ENCODE results near the gene KIF1B. TPM values are rescaled to one million over a fixed set of nuclear protein-coding genes. Genes with fewer than 3 reads are reported as not detected.

Gene KIF1B
- polyA plus RNA-seq, 1 of the 3 experiments (the other 2 are of a cell fraction), result 6.8 TPM

- WGBS (ENCODE audit: low lambda C conversion rate), result 81% methylated on average over 2 of the region's 2 CpGs
- no peak for DNase-seq
- no peaks in the 10 kb centered on the region for H3K9me2 ChIP-seq
- no peaks in the 10 kb centered on the region for H3F3A ChIP-seq (replicated peaks; ENCODE audit: insufficient read depth)
- peaks cover 0 to 8% of the 10 kb centered on the region in 2 experiments; a peak in 2 of 4 replicates for H3K4me1 ChIP-seq (ENCODE audit: control insufficient read depth in 1 of 2, insufficient read depth in 2 of 2, low read depth in 1 of 2, low read length in 1 of 2)
- TF ChIP-seq TCF12 (IDR thresholded peaks at IDR 0.05) (peak; percentile 14; the same call in 1 of the 2 replicates), NFIC (IDR thresholded peaks at IDR 0.05; ENCODE audit: borderline replicate concordance) (no peak)
- no peaks in the 10 kb centered on the region for H3K27me3 ChIP-seq (ENCODE audit: insufficient read depth)
- H4K20me1 ChIP-seq (ENCODE audit: insufficient read depth), result no peaks in the 10 kb centered on the region
- no peaks in the 10 kb centered on the region for H3K9me3 ChIP-seq
- peaks cover 24 to 27% of the 10 kb centered on the region in 2 experiments for H3K36me3 ChIP-seq (replicated peaks in 1 of 2; ENCODE audit: control insufficient read depth in 1 of 2, insufficient read depth in 2 of 2, low read length in 1 of 2)
- ChIA-PET CTCF (interaction anchor here (0.6 to 6.4 kb wide), 6 partner anchors 12 to 188 kb away, joined by 3 to 52 read pairs (median 3); partner anchors contain the start of gene KIF1B), POLR2A (interaction anchor here (0.5 to 1.5 kb wide), 3 partner anchors 15 to 131 kb away, joined by 3 to 4 read pairs (median 4); partner anchors contain the start of gene KIF1B)
- H3K4me3 ChIP-seq (ENCODE audit: low read depth in 2 of 2, low read length in 1 of 2), result no peak overlapping the region
- H3K27ac ChIP-seq (ENCODE audit: low read depth in 2 of 2, low read length in 1 of 2), result no peak overlapping the region
- H3K9ac ChIP-seq, result no peak overlapping the region
- no peak overlapping the region for H2AFZ ChIP-seq (ENCODE audit: low read depth)
- no peaks in the 10 kb centered on the region for H3K79me2 ChIP-seq (ENCODE audit: insufficient read depth)
- H3K4me2 ChIP-seq, result no peak overlapping the region
Measured at GRCh38 chr1:10340930-10341590, 130.7 kb downstream of the KIF1B start.

DNA sequence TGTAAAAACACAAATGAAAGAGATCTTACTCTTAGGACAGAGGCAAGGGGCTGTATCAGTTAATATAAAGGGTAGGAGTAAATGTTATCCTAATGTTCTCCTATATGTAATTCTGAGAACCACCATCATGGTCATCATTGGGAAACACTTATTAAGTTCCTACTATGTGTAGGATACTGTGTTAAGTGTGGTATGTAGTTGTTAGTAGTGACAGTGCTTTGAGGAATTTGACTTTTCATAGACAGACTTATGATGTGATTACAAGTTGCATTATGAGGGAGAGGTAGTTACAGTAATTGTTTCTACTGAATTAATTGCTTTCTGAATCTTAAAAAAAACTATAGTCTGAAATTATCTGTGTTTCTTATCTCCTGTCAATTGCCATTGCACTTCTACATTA, 136.7 kb downstream of the KIF1B start:
- Histone ChIP-seq H3F3A (replicated peaks; ENCODE audit: insufficient read depth) (peaks cover 3% of the 10 kb centered on the region), H3K9ac (no peak overlapping the region), H3K27me3 (ENCODE audit: insufficient read depth) (no peaks in the 10 kb centered on the region), H3K79me2 (ENCODE audit: insufficient read depth) (no peaks in the 10 kb centered on the region), H3K9me3 (no peaks in the 10 kb centered on the region), H3K9me2 (no peaks in the 10 kb centered on the region), H4K20me1 (ENCODE audit: insufficient read depth) (no peaks in the 10 kb centered on the region), H3K4me1 (ENCODE audit: control insufficient read depth in 1 of 2, insufficient read depth in 2 of 2, low read depth in 1 of 2, low read length in 1 of 2) (no peaks in the 10 kb centered on the region), H3K4me2 (no peak overlapping the region), H2AFZ (ENCODE audit: low read depth) (no peak overlapping the region), H3K27ac (ENCODE audit: low read depth in 2 of 2, low read length in 1 of 2) (no peak overlapping the region), H3K36me3 (replicated peaks in 1 of 2; ENCODE audit: control insufficient read depth in 1 of 2, insufficient read depth in 2 of 2, low read length in 1 of 2) (peaks cover 17 to 31% of the 10 kb centered on the region in 2 experiments), H3K4me3 (ENCODE audit: low read depth in 2 of 2, low read length in 1 of 2) (no peak overlapping the region)
- no peak for DNase-seq
- CTCF ChIA-PET, result interaction anchor here (1.1 kb wide), 1 partner anchor 9 kb away, joined by 4 read pairs; no protein-coding TSS in a partner anchor
- POLR2A ChIA-PET, result no interaction called here
- TF ChIP-seq MXI1 (IDR thresholded peaks at IDR 0.05; ENCODE audit: low read depth, low read length) (no peak), PBX3 (IDR thresholded peaks at IDR 0.05) (no peak), SIN3A (IDR thresholded peaks at IDR 0.05; ENCODE audit: borderline replicate concordance, low read depth, low read length) (no peak), FOSL2 (IDR thresholded peaks at IDR 0.05; ENCODE audit: borderline replicate concordance, low read depth) (no peak), JUND (IDR thresholded peaks at IDR 0.05) (no peak), RAD21 (IDR thresholded peaks at IDR 0.05; ENCODE audit: low read length) (no peak), FOXJ3 (CRISPR knock-in tag; IDR thresholded peaks at IDR 0.05) (no peak), CTCF (IDR thresholded peaks at IDR 0.05) (no peak), RCOR1 (IDR thresholded peaks at IDR 0.05; ENCODE audit: low read length) (no peak), FOXM1 (IDR thresholded peaks at IDR 0.05; ENCODE audit: low read depth) (no peak), POLR2AphosphoS5 (IDR thresholded peaks at IDR 0.05; ENCODE audit: low read depth, low read length) (no peak), TAF1 (IDR thresholded peaks at IDR 0.05; ENCODE audit: borderline replicate concordance, low read depth, low read length) (no peak), MEF2A (IDR thresholded peaks at IDR 0.05; ENCODE audit: borderline replicate concordance, low read depth) (no peak), CHD2 (IDR thresholded peaks at IDR 0.05; ENCODE audit: low read length, partially characterized antibody) (no peak), TEAD4 (IDR thresholded peaks at IDR 0.05; ENCODE audit: borderline replicate concordance, insufficient read depth) (no peak), ELF1 (IDR thresholded peaks at IDR 0.05) (no peak)
- TF ChIP-seq, protein P1, sequence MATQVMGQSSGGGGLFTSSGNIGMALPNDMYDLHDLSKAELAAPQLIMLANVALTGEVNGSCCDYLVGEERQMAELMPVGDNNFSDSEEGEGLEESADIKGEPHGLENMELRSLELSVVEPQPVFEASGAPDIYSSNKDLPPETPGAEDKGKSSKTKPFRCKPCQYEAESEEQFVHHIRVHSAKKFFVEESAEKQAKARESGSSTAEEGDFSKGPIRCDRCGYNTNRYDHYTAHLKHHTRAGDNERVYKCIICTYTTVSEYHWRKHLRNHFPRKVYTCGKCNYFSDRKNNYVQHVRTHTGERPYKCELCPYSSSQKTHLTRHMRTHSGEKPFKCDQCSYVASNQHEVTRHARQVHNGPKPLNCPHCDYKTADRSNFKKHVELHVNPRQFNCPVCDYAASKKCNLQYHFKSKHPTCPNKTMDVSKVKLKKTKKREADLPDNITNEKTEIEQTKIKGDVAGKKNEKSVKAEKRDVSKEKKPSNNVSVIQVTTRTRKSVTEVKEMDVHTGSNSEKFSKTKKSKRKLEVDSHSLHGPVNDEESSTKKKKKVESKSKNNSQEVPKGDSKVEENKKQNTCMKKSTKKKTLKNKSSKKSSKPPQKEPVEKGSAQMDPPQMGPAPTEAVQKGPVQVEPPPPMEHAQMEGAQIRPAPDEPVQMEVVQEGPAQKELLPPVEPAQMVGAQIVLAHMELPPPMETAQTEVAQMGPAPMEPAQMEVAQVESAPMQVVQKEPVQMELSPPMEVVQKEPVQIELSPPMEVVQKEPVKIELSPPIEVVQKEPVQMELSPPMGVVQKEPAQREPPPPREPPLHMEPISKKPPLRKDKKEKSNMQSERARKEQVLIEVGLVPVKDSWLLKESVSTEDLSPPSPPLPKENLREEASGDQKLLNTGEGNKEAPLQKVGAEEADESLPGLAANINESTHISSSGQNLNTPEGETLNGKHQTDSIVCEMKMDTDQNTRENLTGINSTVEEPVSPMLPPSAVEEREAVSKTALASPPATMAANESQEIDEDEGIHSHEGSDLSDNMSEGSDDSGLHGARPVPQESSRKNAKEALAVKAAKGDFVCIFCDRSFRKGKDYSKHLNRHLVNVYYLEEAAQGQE (IDR thresholded peaks at IDR 0.05; ENCODE audit: low read depth, low read length), result no peak
- TF ChIP-seq, protein P2, sequence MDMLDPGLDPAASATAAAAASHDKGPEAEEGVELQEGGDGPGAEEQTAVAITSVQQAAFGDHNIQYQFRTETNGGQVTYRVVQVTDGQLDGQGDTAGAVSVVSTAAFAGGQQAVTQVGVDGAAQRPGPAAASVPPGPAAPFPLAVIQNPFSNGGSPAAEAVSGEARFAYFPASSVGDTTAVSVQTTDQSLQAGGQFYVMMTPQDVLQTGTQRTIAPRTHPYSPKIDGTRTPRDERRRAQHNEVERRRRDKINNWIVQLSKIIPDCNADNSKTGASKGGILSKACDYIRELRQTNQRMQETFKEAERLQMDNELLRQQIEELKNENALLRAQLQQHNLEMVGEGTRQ (IDR thresholded peaks at IDR 0.05; ENCODE audit: borderline replicate concordance, low read depth, low read length), result no peak

Data from SK-N-SH (cell line).